Activated naive CD4-positive, alpha-beta T cell treated with Interleukin-2 at 50 U/mL for 16 hours (primary cell): ENCODE measurements around the gene TMTC2.
"Not testable (repeated sequence)": the region's sequence is repeated elsewhere in the genome, so short reads cannot be mapped to it uniquely, and the experiment has no call there.

Source experiments
- DNase-seq: peaks from one replicate; pipeline ENCODE4 v3.0.0-alpha.2; 2020

Gene TMTC2

DNA sequence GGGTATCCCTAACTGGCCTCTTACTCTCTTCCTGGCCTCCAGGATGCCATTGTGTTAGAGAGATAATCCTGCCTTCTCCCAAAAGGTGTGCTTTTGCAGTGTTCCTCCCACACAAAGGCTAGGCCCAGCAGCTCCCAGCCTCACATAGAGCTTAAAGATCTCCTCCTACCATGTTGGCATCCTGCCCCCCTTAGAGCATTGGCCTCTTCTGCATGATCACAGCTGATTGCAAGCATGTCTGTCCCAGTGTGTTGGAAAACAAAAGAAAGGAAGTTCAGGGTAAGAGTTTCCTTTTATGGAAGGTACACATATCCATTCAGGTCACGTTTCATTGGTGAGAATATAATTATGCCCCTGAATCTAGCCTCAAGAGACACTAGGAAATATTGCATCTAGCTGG lies 405.4 kb downstream of the TMTC2 start:
- DNase-seq = no peak

DNA sequence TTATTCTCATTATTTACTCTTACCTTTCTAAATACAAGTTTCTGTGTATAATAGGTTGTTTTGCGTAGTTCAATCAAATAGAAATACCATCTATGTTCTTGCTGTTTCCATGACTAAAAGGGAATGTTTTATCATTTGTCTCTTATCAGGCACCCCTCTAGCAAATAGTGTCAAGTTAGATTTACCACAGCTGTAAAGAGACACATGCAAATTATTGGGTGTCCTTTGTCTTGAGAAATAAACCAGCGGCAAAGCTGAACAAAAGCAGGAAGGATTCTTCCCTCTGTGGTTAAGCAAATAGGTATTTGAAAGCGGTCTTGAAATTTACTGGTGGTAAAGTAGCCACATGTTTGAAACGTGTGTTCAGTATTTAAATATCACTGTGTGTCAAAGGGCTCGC lies 405.9 kb downstream of the TMTC2 start:
- DNase-seq = no peak

DNA sequence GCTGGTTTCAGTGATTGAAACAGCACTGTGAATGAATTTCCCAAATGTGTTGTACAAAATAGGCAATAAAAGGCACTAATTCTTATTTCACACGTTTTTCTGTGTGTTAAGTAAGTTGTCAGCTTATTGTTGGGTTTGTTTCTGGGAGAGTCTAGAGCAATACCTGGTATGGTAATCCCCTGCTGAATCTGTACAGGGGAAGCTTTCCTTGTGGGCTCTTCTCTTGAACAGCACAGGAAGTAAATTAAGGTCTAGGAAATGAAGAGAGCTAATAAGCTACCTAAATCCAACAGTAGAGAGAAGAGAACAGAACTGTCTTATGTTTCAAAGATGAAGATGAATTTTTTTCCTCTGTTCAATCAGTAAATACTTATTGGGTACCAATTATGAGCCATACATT lies 406.7 kb downstream of the TMTC2 start:
- no peak for DNase-seq

DNA sequence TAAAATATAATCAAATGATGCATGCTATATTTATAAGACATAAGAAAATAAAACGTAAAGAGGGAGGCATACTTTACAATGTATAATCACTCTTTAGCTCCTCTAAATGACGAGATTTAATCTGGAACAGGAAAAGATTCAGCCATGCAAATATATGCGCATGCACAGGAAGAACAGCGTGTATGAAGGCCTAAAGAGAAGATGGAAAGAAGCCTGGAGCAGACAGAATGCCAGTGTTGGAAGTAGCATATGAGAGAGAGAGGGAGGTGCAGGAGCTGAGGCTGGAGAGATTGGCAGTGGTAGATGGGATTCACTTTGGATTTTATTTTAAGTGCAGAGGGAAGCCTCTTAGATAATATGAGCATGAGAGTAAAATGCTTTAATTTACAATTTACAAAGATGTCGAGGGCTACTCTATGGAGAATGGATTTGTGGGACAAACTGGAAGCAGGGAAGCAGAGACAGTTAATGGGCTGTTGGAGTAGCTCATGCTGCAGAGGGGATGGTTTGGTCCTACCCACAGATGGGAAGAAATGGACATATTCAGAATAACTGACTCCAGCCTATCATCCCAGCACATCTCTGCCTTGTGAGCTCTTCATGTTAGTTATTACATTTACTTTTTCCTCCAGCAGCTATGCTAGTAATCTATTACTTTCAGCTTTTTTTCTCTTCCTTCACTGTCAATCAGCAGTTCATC lies 411.1 kb downstream of the TMTC2 start:
- no peak for DNase-seq

DNA sequence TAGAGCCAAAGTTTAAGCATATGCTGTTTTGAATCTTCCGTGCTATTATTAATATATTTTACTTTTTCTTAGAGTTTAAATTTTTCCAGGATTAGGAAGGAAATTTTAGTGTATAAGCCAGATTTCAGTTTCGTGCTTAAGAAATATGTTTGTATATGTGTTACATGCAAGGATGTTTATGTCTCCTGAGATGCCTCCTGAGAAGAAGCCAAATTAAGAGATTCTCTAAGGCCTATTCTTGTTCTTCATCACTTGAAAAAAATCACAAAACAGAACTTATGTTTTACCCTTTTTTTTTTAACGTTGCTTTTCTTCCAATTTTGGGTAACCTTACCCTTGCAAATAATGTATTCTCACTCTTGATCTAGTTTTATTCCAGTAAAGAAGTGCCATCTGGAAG lies 412.7 kb downstream of the TMTC2 start:
- no peak for DNase-seq

DNA sequence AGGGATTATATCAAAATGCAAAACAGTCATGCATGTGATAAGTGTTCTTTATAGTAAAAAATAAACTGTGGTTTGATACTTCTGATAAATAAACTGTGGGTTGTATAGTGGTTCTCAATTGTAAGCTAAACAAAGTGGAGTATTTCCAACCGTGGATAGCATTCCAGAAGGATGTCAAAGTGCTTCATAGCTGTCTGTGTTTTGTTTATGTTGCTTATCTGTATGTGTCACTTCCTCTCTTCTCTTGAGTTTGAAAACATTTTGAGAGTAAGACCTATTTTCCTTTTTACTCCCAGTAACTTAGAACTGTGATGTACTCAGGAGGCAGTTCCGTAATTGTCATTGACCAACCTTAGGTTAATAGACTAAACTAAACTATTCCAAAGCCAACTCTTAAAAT lies 415.8 kb downstream of the TMTC2 start:
- no peak for DNase-seq

DNA sequence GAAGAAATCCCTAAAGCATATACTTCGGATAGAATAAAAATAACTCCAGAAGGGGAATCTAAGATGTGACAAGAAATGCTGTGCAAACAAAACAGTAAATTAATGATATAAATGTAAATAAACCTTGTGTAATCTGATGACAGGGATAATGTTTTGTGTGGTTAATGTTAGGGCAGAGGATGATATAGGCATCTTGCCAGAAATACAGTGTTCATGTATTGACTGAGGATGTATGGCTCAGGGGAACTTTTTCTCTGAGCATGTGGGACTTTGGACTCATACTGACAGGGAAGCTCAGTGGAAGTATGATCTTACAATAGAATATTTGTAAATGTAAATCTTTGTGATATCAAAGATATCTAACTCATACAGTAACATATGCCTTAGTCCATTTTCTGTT lies 420.2 kb downstream of the TMTC2 start:
- no peak for DNase-seq

DNA sequence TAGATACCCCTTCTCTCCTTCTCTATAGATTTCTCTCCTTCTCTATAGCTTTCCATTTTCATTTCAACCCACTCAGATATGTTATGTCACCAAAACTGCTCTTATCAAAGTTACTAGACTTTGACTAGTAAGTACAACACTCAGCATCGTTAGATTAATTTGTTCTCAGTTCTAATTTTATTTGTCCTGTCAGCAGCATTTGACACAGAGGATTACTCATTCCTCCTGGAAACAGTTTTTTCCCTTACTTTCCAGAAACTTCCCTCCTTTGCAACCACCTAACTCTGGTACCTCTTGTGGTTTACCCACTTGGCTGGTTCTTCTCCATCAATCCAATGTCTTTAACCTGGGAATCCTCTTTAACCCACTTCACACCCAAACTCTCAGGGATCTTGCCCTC lies 423.7 kb downstream of the TMTC2 start:
- DNase-seq = no peak

DNA sequence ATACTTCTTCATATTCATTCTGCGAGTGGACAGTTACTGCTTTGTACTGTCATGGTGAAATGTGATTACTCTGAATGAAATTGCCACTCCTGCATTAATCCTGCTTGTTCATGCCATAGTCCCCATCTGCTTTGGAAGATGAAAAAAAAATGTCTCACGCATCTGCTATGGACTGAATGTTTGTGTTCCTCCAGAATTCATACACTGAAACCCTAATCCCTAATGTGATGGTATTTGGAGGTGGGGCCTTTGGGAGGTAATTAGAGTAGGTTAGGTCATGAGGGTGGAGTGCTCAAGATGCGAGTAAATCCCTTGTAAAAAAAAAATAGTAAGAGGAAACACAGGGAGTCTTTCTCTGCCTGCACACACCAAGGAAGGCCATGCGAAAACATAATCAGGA lies 427.2 kb downstream of the TMTC2 start:
- DNase-seq = no peak

DNA sequence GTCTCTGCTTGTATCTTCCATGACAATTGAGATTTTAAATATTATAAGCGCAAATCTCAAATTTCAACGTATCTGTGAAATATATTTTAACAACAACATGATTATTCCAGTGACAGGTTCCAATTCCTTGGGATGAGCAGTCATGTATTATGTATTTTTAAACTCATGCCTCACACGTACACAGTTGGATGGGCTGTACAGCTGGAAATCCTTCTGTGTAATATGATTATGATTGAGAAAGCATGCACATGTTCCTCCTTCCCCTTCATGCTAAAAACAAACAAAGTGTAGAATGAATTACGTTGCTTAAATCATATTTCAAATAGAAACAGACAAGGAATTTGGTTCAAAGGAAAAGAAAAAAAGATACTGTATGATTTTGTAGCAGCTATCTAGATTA lies 428.3 kb downstream of the TMTC2 start:
- no peak for DNase-seq

DNA sequence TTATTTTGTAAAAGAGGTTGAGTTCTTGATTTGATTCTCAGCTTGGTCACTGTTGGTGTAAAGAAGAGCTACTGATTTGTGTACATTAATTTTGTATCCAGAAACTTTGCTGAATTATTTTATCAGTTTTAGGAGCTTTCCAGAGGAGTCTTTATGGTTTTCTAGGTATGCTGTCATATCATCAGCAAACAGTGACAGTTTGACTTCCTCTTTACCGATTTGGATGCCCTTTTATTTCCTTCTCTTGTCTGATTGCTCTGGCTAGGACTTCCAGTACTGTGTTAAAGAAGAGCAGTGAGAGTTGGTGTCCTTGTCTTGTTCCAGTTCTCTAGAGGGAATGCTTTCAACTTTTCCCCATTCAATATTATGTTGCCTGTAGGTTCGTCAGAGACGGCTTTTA lies 431.2 kb downstream of the TMTC2 start:
- not testable (repeated sequence) for DNase-seq

DNA sequence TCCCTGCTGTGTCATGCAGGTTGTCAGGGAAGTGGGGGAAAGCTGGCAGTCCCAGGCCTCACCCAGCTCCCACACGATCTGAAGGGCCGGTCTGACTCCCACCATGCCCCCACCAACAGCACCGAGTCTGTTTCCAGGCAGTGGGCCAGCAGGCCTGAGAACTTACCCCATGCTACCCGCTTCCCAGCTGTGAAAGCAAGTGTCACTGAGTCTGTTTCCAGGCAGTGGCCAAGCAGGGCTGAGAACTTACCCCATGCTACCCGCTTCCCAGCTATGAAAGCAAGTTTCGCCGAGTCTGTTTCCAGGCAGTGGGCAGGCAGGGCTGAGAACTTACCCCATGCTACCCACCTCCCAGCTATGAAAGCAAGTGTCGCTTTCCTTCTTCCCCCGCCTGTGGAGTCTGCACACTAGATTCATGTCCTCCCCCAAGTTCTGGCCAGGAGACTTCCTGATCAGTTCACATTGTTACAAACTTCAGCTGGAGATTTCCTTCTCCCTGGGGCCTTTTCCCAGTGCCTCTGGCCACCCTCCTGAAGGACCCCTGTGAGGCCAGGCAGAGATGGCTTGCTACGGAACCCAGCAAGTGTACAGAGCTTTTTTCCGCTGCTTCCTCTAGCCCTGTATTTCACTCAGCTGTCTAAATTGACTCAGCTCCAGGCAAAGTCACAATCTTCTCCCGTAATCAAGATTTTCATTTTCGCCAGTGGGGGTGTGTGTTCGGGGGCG lies 435.4 kb downstream of the TMTC2 start:
- no peak for DNase-seq

DNA sequence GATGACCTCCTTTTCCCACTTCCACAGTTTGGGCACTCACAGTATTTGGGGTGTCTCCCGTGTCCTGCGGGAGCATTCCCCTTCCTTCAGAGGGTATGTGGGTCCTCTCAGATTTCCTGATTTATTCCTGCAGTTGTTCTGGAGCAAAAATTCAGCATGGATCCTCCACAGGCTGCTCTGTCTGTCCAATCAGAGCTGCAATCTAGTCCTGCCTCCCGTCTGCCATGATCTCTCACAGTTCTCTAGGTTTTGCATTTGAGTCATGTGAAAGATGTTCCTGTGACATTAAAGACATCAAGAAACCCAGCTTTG lies 435.9 kb downstream of the TMTC2 start:
- no peak for DNase-seq

DNA sequence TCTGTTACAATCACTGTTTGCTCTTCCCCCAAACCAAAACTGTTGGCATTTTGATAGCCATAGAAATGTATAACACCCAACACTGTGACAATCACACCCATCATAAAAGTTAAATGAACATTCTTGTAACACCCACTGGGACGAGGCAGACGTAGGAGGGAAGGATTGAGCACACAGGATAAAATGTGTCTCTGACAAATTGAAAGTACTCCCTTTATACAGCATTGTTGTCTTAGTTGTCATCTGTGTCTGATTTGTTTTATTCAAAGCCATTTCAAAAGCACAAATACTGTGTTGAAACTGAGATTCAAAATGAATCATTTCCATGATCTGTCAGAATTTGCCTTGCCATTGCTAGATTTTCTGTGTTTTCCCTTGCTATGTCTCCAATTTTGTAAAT lies 436.3 kb downstream of the TMTC2 start:
- no peak for DNase-seq

DNA sequence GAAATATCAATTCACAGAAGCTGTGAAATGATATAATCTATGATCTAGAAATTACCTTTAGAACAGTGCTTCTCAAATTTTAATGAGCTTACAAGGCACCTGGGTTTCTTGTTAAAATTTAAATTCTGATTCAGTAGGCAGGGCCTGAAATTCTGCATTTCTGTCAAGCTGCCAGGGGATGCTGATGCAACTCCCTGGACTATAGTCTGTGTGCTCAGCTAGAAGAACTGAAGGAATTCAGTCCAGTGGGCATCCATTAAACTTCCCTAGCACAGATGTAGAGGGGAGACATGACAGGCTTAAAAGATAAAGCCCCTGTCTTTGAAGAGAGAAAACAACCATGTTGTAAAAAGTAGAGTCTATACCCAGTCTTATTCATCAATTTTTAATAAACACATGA lies 441.8 kb downstream of the TMTC2 start:
- DNase-seq = no peak

DNA sequence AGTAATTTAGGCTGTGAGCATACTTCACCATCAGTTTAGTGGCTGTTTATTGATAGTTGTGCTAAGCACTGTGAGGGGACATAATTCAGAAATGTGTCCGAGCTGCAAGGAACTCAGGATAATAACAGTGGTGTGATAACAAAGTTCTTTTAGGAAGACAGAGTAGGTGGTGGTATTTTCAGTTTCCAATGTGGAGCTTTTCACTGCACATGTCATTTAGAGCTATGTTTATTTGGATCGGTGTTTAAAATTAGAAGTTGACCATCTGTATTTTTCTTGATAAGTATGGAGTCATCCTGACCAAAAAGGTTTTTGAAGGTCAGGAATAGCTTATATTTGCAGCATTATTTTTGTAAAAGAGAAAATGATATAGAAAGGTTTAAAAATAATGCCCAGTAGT lies 443.5 kb downstream of the TMTC2 start:
- DNase-seq = no peak

DNA sequence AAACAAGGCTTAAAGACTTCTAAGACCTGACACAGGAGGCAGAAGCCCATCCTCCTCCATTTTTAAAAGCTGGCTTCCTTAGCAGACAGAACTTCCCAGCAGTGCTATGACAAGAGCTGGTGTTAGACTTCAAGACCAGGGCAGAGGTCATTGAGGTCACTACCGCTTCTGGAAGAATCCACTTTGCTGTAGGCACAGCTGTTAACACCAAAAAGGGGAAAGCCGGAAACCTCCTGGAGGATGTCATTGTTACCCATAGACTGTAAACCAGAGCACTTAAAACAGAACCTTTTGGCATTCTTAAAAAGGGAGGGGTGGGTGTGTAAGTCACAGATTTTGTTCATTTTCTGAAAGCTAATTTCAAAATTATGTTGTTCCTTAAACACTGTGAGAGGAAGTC lies 445.7 kb downstream of the TMTC2 start:
- DNase-seq = no peak

DNA sequence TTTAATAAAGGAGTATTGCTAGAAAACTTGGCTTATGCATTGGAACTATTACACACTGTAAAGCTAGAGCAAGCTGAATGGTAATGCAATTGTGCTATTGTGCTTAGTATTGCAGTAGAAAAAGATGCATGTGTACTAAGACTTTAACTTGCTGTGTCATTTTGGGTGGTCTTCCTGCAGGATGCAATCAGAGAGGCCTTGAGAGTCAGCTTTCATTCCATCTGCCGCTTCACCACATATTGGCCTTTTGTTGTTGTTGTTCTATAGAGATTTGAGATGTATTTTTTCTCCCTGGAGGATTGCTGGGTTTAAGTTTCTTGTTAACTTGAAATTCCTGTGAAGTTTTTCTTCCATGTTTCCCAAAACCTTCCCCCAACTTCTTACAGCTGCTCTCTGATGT lies 449.7 kb downstream of the TMTC2 start:
- no peak for DNase-seq

DNA sequence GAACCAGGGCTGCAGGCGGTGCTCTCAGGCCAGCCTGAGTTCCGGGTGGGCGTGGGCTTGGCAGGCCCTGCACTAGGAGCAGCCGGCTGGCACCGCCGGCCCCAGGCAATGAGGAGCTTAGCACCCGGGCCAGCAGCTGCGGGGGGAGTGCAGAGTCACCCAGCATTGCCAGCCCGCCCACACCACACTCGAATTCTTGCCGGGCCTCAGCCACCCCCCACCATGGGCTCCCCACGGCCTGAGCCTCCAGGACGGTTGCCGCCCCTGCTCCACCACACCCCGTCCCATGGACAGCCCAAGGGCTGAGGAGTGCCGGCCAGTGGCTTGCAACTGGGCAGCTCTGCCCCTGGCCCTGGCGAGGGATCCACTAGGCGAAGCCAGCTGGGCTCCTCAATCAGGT lies 453.4 kb downstream of the TMTC2 start:
- DNase-seq = no peak

DNA sequence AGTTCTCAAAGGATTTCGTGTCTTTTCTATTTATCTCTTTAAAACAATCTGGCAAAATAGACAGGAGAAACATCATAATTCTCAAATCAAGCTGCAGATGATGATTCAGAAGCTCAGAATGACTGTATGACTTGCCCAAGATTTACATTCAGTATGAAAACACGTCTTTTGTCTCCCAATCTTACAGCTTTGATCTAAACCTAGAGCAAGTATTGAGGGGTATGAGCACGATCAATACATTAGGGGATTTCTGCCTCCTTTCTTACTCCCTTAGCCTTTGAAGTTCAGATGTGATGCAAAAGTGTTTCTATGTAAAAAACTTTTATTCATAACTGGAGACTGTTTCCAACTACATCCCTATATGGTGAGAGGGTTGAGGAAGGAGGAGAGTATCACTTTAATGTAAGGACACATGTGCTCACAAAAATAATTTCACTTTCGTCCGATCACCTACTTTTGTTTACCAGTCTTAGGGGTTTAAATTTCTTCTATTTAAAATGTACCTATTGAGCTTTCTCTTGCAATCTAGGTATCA lies 454.8 kb downstream of the TMTC2 start:
- no peak for DNase-seq

DNA sequence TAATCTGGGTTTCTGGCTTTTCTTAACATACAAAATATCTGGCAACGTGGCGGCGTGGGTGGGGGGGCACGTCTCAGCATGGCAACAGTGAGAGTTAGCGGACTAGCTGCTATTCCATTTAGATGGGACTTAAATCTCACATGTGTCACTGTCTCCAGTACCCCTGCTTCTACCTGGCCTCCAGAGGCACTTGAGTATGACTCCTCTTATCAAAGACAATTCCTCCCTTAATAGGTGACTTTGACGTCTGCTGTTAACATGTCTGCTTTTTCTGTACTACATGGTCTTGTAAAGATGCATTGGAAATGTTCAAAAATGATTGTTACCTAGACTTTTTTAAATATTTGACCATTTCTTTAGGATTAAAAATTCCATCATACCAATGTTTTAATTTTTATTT lies 456.2 kb downstream of the TMTC2 start:
- no peak for DNase-seq

DNA sequence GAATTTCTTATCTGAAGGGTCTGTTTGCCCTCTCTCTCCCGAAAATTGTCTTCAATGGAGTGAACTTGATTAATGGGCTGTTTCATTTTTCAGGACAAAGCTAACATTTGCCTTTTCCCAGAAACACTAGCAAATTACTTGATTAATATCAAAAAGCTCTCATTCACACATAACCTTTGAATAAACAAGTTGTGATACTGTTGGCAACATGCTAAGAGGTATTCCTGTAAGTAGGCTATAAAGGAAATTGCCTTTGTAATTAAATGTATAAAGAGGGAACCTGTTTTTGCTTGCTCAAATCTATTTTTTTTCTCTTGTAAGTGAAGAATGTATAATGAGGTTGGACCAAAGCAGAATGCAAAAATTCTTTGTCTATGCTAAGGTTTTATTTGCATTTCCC lies 457.2 kb downstream of the TMTC2 start:
- DNase-seq = no peak

DNA sequence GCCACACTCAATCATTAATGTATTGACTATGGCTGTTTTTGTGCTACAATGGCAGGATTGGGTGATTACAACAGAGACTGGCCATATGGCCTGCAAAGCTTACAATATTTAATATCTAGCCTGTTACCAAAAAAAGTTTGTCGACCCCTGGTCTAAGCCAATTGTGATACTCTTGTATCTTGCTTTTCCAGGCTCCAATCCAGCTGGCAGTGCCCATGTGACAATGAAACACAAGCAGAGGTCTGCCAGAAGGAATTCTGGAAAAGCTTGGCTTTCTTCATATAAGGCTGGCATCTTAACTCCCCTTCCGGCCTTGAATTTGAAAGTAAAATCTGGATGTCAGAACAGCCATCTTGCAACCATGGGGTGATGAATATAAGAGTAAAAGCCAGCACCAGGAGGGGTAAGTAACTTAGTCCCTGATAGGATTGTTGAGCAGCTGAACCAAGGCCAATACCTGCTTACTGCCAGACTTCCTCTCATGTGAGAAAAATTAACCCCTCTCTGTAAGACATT lies 458.7 kb downstream of the TMTC2 start:
- no peak for DNase-seq

DNA sequence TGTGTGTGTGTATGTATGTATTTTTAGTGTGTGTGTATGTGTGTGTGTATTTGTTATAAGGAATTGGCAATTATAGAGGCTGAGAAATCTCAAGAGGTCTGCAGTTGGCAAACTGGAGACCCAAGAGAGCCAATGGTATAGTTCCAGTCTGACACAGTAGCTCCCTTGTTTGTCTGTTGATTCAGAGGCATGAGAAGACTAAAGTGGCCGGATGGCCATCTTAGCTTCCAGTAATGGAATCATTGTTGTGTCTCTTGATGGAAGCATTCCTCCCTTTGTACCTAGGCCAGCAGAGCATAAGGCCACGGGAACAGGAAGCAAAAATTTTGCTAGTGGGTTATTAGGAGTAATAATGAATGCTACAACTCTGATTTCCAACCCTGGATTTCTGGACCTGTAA lies 460.6 kb downstream of the TMTC2 start:
- no peak for DNase-seq

DNA sequence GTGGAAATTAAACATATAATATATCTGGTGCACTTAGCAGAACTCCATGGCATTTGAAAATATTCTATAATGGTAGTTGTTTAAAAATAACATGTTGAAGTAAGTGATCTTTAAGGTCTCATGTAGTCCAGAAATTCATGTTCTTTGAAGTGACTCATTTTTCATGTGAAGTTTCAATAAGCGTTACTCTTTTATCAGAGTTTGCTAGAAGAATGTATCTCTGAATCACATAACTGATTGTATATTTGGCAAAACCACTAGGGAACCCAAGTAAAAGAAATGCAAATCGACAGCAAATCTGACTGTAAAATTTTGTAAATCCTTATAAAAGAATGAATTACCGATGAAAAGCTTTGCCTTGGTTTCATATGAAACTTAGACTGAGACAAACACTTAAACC lies 463.3 kb downstream of the TMTC2 start:
- no peak for DNase-seq
